HCT116 (cell line): ENCODE results near the gene PMS1.

Experiments used
- EZH2 ChIP-seq: fragments of 200-600 bp; sonication (generic); IDR thresholded peaks from 2 replicates; pipeline ENCODE4 v1.6.1; 2017; ENCODE audit warnings: antibody characterized with exemption, mixed run types
- POLR2AphosphoS5 ChIP-seq: IDR thresholded peaks from 2 replicates; pipeline ENCODE4 v1.6.1; 2011; ENCODE audit warnings: mild to moderate bottlenecking, low read depth, low read length, moderate library complexity
- RAD21 ChIP-seq: IDR thresholded peaks from 2 replicates; pipeline ENCODE4 v1.6.1; 2012; ENCODE audit warnings: low read depth, mild to moderate bottlenecking
- YY1 ChIP-seq: IDR thresholded peaks from 2 replicates; pipeline ENCODE4 v1.6.1; 2011; ENCODE audit warnings: low read length, low read depth, moderate library complexity, mild to moderate bottlenecking; ENCODE audit not compliant: insufficient replicate concordance; ENCODE audit errors: extremely low read depth

DNA sequence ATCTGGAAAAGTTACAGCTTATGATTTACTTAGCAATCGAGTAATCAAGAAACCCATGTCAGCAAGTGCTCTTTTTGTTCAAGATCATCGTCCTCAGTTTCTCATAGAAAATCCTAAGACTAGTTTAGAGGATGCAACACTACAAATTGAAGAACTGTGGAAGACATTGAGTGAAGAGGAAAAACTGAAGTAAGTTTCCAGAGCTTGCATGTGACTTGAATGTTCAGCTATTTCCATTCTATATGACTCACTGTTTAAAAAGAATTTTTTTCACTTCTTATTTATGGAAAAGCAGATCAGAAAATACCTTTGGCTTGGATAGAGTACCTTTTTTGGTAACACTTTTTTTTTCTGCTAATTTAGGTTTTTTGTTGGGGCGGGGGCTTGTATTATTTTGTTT lies 70.7 kb downstream of the PMS1 start:
- TF ChIP-seq POLR2AphosphoS5, result no peak
- TF ChIP-seq YY1, result no peak
- TF ChIP-seq EZH2, result no peak
- TF ChIP-seq RAD21, result no peak
